HepG2 (cell line): Measurements from ENCODE around the gene SLX9. TPM values are rescaled to one million over a fixed set of nuclear protein-coding genes. Genes with fewer than 3 reads are reported as not detected.
A peak's percentile ranks its signal among the peaks of the same experiment; 100 is the strongest.

Source experiments
- ATAC-seq: fragments of 200-7000 bp; cut with Tn5 transposase; 3 replicates; pipeline ENCODE4 v1.9.1; 2020; ENCODE audit warnings: mild to moderate bottlenecking, moderate library complexity
- BruUV-seq: library from RNA; stranded (reverse); fragments of 400-500 nt; replicated peaks from 2 replicates; lab custom pipeline; 2021; lab: Mats Ljungman, UMichigan
- CTCF ChIA-PET: fragments of 300-600 bp; formaldehyde crosslinking; extraction: SDS; loops from one replicate; lab custom pipeline; 2021; ENCODE audit warnings: low total read pairs, inconsistent platforms, low intra/inter-chr PET ratio; lab: Yijun Ruan, JAX
- POLR2A ChIA-PET: fragments of 350-600 bp; sonication (Branson Sonifier 250); formaldehyde crosslinking; loops from one replicate; lab custom pipeline; 2020; ENCODE audit warnings: antibody characterized with exemption, inconsistent platforms; lab: Yijun Ruan, JAX
- DNase-seq: peaks from one replicate; pipeline ENCODE4 v3.0.0-alpha.2; 2015; ENCODE audit warnings: low spot score
- FAIRE-seq: peaks from 3 replicates; lab custom pipeline; 2011; peaks lifted over from hg19 to GRCh38; lab: Jason Lieb, UNC
- H2AFZ ChIP-seq: one replicate; pipeline ENCODE4 v1.6.1; 2011; ENCODE audit warnings: low read length, inconsistent platforms
- H3K27ac ChIP-seq: fragments of 300-600 bp; 3 replicates; pipeline ENCODE4 v1.8.0; 2011; ENCODE audit warnings: mixed run types, mild to moderate bottlenecking, mixed read lengths, low read length, inconsistent platforms; ENCODE audit not compliant: insufficient read depth; ENCODE audit errors: extremely low read length
- H3K27me3 ChIP-seq, 2 experiments: fragments of 200-600 bp in 1 of 2; 2 replicates in 1 of 2; 3 replicates in 1 of 2; pipeline versions ENCODE4 v1.6.0 to v1.8.0; 2011; ENCODE audit warnings: low read length in 2 of 2, mild to moderate bottlenecking in 2 of 2, moderate library complexity in 2 of 2, inconsistent platforms in 1 of 2; ENCODE audit not compliant: insufficient read depth in 2 of 2, control insufficient read depth in 1 of 2
- H3K36me3 ChIP-seq, 2 experiments: fragments of 200-600 bp in 1 of 2; replicated peaks in 1 of 2; 2 replicates in 1 of 2; 3 replicates in 1 of 2; pipeline versions ENCODE4 v1.5.1 to v1.8.0; 2011; ENCODE audit warnings: low read length in 2 of 2, inconsistent platforms in 1 of 2; ENCODE audit not compliant: insufficient read depth in 2 of 2, control insufficient read depth in 1 of 2
- H3K4me1 ChIP-seq: 2 replicates; pipeline ENCODE4 v1.5.1; 2012; ENCODE audit warnings: low read length, inconsistent platforms; ENCODE audit not compliant: insufficient read depth
- H3K4me2 ChIP-seq: 2 replicates; pipeline ENCODE4 v1.6.0; 2011; ENCODE audit warnings: low read depth, low read length, inconsistent platforms
- H3K4me3 ChIP-seq, 3 experiments: fragments of 200-600 bp in 1 of 3; sonication (generic), shearing (Covaris generic) in 1 of 3; replicated peaks in 1 of 3; 2 replicates each; pipeline ENCODE4 v1.5.1; 2011 to 2016; ENCODE audit warnings: low read length in 3 of 3, inconsistent platforms in 2 of 3, low read depth in 2 of 3, mild to moderate bottlenecking in 2 of 3, control low read depth in 1 of 3, mixed read lengths in 1 of 3; ENCODE audit not compliant: insufficient read depth in 1 of 3
- H3K79me2 ChIP-seq: one replicate; pipeline ENCODE4 v1.6.1; 2011; ENCODE audit warnings: low read length, inconsistent platforms; ENCODE audit not compliant: insufficient read depth
- H3K9ac ChIP-seq: 2 replicates; pipeline ENCODE4 v1.6.0; 2011; ENCODE audit warnings: mild to moderate bottlenecking, low read depth, low read length, inconsistent platforms; ENCODE audit not compliant: insufficient read depth
- H3K9me3 ChIP-seq: 2 replicates; pipeline ENCODE4 v1.5.1; 2012; ENCODE audit warnings: mild to moderate bottlenecking, low read length
- H4K20me1 ChIP-seq: 2 replicates; pipeline ENCODE4 v1.6.0; 2011; ENCODE audit warnings: inconsistent platforms, mild to moderate bottlenecking, low read length, moderate library complexity; ENCODE audit not compliant: insufficient read depth
- KDM5B ChIP-seq: sonication (generic); formaldehyde crosslinking; IDR thresholded peaks from 2 replicates; pipeline ENCODE4 v1.4.0; 2020; ENCODE audit warnings: missing genetic modification reagents, mild to moderate bottlenecking, borderline replicate concordance
- MTF1 ChIP-seq: sonication (generic); formaldehyde crosslinking; IDR thresholded peaks from 2 replicates; pipeline ENCODE4 v1.5.0; 2020; ENCODE audit warnings: missing genetic modification reagents
- NCOA2 ChIP-seq: sonication (generic); formaldehyde crosslinking; IDR thresholded peaks from 2 replicates; pipeline ENCODE4 v1.8.0; 2022; ENCODE audit warnings: inconsistent platforms
- SOX13 ChIP-seq, 3 experiments: fragments of 450-650 bp in 1 of 3; sonication (generic) in 1 of 3; formaldehyde crosslinking in 1 of 3; IDR thresholded peaks in 2 of 3; conservative IDR thresholded peaks in 1 of 3; 2 replicates each; pipeline versions ENCODE4 v1.5.0 to v1.6.1; 2016 to 2020; ENCODE audit warnings: antibody characterized with exemption in 1 of 3, mild to moderate bottlenecking in 1 of 3, missing compliant biosample characterization in 1 of 3, missing genetic modification reagents in 1 of 3, moderate library complexity in 1 of 3
- ZNF687 ChIP-seq: sonication (generic); formaldehyde crosslinking; IDR thresholded peaks from 2 replicates; pipeline ENCODE4 v1.5.1; 2020; ENCODE audit warnings: mild to moderate bottlenecking, missing genetic modification reagents, moderate library complexity
- ZNF83 ChIP-seq: sonication (generic); formaldehyde crosslinking; IDR thresholded peaks from 2 replicates; pipeline ENCODE4 v1.4.0; 2020; ENCODE audit warnings: missing genetic modification reagents, mild to moderate bottlenecking, borderline replicate concordance
- WGBS: methylation state at CpG from one replicate; pipeline ENCODE4 v1.1.6; 2017; ENCODE audit warnings: low lambda C conversion rate; 5-methylcytosine and 5-hydroxymethylcytosine counted together
- in situ Hi-C: cut with HindIII; loops from 2 replicates; pipeline ENCODE4 v1.10.0; 2017; ENCODE audit warnings: low pct_unique_long_range_greater_than_20kb; ENCODE audit not compliant: extremely low pct_ligation_motif_present
- intact Hi-C: fragments of 100-400 bp; cut with micrococcal nuclease; formaldehyde crosslinking; loops from one replicate; pipeline ENCODE4 v1.10.0; 2022; ENCODE audit not compliant: unreplicated experiment
- polyA plus RNA-seq, 8 experiments: library from polyadenylated mRNA; depleted of rRNA in 3 of 8; stranded (reverse) in 7 of 8; unstranded in 1 of 8; fragments of >200 nt; fragmentation: Illumina TruSeq in 4 of 8; extraction: Trizol in 4 of 8; gene quantifications; 2 replicates each; pipeline versions ENCODE4 v1.2.1 to v1.2.3, GENCODE V29; 2011 to 2016; ENCODE audit warnings: low read depth in 4 of 8, missing spikeins in 1 of 8, mixed read lengths in 1 of 8; ENCODE audit not compliant: insufficient read depth in 1 of 8
- total RNA-seq, 5 experiments: library from RNA; depleted of rRNA; stranded (reverse); fragments of >200 nt; fragmentation: Illumina TruSeq; extraction: Trizol; gene quantifications; 2 replicates each; pipeline ENCODE4 v1.2.3, GENCODE V29; 2016; ENCODE audit warnings: low read depth in 1 of 5

Gene SLX9
- total and polyA plus RNA-seq, 2 of the 13 experiments (the other 11 are each of a cell fraction or from before 2014, with no cell fraction given) = 21.0 to 47.1 TPM

GRCh38 chr21:44926331-44927101 lies 13.3 kb upstream of the SLX9 start:
- FAIRE-seq (no peak), DNase-seq (no peak), ATAC-seq (no peak)
- in situ Hi-C loops (no loop called here), intact Hi-C loops (no loop called here)
- Histone ChIP-seq H3K9ac (no peak overlapping the region), H3K4me3 (0 out of 6 replicates have a peak overlapping the region, but pooled peaks of 1 of the 3 experiments have one; percentile 66), H3K36me3 (no peaks in the 10 kb centered on the region), H3K27ac (no peak overlapping the region), H3K4me2 (peak overlapping the region; percentile 85; the same call in 1 of the 2 replicates), H3K4me1 (peaks cover 63% of the 10 kb centered on the region), H3K27me3 (peaks cover 1 to 4% of the 10 kb centered on the region in 2 experiments; a peak in 3 of 5 replicates), H4K20me1 (no peaks in the 10 kb centered on the region), H2AFZ (no peak overlapping the region), H3K79me2 (no peaks in the 10 kb centered on the region), H3K9me3 (no peaks in the 10 kb centered on the region)
- ChIA-PET POLR2A (interaction anchor here (1.1 to 4.7 kb wide), 3 partner anchors 13 to 54 kb away, joined by 3 to 37 read pairs (median 3); no protein-coding TSS in a partner anchor), CTCF (no interaction called here)
- 0 out of 2 replicates have a peak, but pooled peaks have one; percentile 5 for TF ChIP-seq KDM5B (CRISPR knock-in tag)
- TF ChIP-seq SOX13 (IDR thresholded peaks at IDR 0.05) = no peak
- no peak for TF ChIP-seq SOX13 (CRISPR knock-in tag; conservative IDR thresholded peaks at IDR 0.05 in 1 of 2, IDR thresholded peaks at IDR 0.05 in 1 of 2)
- TF ChIP-seq ZNF83 (CRISPR knock-in tag) = no peak
- TF ChIP-seq ZNF687 (CRISPR knock-in tag) = peak; percentile 39; the same call in 1 of the 2 replicates
- TF ChIP-seq MTF1 (CRISPR knock-in tag) = no peak
- TF ChIP-seq NCOA2 = no peak
- no TSS peak for BruUV-seq
- 93% methylated on average over 15 of the region's 24 CpGs for WGBS
